GM19324 (cell line): ENCODE data around the gene ATP11A.

Experiments used
- ATAC-seq: cut with Tn5 transposase; IDR thresholded peaks from one replicate; pipeline ENCODE4 v1.9.1; 2021; ENCODE audit warnings: mild to moderate bottlenecking, moderate library complexity; ENCODE audit not compliant: unreplicated experiment, low FRiP score

ATP11A gene

GRCh38 chr13:112933649-112934048 lies 243.8 kb downstream of the ATP11A start:
- no peak for ATAC-seq

DNA sequence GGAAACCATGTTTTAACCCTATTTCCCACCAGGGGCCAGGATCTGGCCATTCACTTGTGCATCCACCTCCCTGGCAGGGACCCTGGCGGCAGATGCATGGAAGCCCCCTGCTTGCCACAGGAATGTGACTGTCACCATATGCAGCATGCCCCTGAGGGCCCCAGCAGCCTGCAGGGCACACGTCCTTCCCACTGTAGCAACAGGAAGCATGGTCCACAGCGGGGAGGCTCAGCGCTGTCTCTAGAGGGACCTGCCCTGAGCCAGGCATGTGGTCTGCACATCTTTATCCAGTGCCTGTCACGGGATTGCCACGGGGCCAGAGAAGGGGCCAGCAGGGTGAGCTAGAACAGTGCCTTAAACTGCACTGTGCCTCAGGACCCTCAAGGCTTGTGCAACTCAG lies 244.2 kb downstream of the ATP11A start:
- no peak for ATAC-seq
